GM19468 (cell line): ENCODE data around the gene IGSF3.
"Not testable (repeated sequence)": the region's sequence is repeated elsewhere in the genome, so short reads cannot be mapped to it uniquely, and the experiment has no call there.

Source experiments
- ATAC-seq: cut with Tn5 transposase; IDR thresholded peaks from one replicate; pipeline ENCODE4 v1.9.1; 2021; ENCODE audit warnings: mild to moderate bottlenecking, moderate library complexity, moderate number of reproducible peaks; ENCODE audit not compliant: unreplicated experiment; ENCODE audit errors: extremely low read depth

Gene IGSF3

GRCh38 chr1:116637583-116637982, 29.9 kb downstream of the IGSF3 start:
- ATAC-seq, result not testable (repeated sequence)

- not testable (repeated sequence) for ATAC-seq
Observed at GRCh38 chr1:116636584-116636983, 30.9 kb downstream of the IGSF3 start.

GRCh38 chr1:116634386-116634785, 33.1 kb downstream of the IGSF3 start:
- not testable (repeated sequence) for ATAC-seq

- ATAC-seq, result not testable (repeated sequence)
Observed at GRCh38 chr1:116631996-116632925, 35.3 kb downstream of the IGSF3 start.

DNA sequence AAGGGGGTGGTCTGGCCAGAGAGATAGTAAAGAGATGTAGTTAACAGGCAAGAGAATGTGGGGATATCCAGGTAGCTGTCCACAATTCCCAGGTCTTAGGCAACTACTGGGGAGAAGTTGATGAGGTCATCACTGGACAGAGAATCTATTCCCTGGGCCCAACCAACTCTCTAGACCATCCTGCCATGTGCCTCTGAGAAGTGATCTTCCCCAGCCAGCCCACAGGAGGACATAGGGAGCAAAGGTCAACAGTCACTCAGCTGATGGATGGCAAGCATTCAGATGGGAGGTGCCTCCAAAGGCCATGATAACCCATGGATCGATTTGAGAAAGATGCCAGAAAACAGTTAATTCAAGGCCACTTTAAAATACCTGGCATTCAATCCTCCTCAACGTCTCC, 36.0 kb downstream of the IGSF3 start:
- not testable (repeated sequence) for ATAC-seq

DNA sequence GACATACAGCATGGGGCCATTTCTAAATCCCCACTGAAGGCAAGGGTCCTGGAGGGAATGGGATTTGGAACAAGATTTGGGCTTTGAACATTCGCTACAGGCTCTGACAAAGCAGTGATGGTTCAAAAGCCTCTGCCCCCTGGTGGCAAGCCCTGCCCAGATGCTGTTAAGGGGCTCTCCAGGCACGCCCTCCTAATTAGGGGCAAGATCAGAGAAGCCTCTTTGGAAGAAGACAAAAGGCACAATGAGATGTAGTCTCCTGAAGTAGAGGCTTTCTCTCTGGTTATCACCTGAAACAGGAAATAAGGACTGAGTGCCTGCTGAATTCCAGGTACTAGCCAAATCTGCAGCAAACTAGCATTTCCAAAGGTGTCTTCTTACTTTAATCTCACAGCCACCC, 37.5 kb downstream of the IGSF3 start:
- ATAC-seq, result not testable (repeated sequence)

GRCh38 chr1:116629441-116629840, 38.1 kb downstream of the IGSF3 start:
- not testable (repeated sequence) for ATAC-seq

DNA sequence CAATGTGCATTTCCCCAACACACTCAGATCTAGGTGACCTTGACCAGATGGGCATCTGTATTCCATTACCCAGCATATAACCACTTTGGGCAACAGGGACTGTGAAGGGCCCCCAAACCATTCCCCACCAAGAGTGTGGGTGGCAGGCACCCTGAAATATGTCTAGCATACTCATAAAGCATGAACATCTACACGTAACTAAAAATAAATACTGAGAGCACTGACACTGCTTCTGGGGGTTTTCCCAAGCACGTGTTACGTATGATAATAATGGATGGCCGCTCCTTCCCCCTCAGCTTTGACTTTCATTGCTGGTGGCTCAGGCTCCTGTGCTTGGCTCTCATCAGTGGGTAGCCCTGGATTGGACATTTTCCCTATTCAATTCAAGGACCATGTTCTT, 39.1 kb downstream of the IGSF3 start:
- no peak for ATAC-seq

DNA sequence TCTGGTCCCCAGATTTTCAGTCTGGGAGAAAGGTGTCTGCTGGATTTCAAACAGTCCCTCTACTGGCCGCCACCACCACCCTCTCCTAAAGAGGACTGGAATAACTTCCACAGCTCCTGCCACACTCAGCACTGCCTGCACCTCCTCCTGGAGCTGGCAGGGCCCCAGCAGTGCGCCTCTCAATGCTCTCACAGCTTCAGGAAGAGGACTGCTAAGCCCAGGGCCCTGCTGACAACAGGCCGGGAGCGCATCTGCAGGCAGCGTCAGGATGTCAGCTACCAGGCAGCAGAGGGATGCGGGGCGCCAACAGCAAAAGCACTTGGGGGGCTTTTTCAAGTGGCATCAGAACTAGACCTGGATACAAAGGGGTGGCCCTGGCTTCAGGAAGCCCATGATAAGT, 40.2 kb downstream of the IGSF3 start:
- ATAC-seq, result not testable (repeated sequence)

- ATAC-seq, result not testable (repeated sequence)
Observed at GRCh38 chr1:116626915-116627314, 40.6 kb downstream of the IGSF3 start.

GRCh38 chr1:116625155-116625554, 42.4 kb downstream of the IGSF3 start:
- ATAC-seq, result not testable (repeated sequence)

DNA sequence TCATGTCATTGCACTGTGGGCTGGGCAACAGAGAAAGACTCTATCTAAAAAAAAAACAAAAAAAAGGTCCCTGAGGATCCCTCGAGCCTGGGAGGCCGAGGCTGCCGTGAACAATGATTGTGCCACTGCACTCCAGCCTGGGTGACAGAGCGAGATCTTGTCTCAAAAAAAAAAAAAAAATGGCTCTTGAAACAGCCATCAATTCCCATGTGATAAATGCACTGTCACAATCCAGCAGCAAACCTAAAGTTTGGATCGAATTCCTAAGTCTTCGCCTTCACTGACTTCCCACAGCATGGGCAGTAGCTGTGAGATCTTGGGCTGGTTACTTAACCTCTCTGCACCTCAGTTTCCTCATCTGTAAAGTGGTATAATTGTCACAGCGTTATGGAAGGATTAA, 43.5 kb downstream of the IGSF3 start:
- ATAC-seq, result no peak

GRCh38 chr1:116622496-116622895, 45.0 kb downstream of the IGSF3 start:
- ATAC-seq, result not testable (repeated sequence)

- not testable (repeated sequence) for ATAC-seq
Observed at GRCh38 chr1:116621756-116622155, 45.8 kb downstream of the IGSF3 start.

DNA sequence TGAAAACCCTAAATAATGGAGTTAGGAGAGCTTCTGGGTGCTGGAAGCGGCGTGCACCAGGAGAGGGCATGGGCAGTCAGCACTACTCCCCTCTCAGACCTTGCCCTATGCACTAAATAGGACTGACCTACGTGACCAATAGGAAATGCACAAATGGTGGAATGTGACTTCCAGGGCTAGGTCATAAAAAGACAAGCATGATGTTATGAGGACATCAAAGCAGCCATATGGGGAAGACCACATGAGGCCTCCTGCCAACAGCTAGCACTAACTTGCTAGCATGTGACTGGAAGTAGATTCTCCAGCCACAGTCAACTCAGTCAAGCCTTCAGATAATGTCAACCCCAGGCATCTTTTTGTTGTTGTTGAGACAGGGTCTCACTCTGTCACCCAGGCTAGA, 47.1 kb downstream of the IGSF3 start:
- ATAC-seq, result not testable (repeated sequence)

DNA sequence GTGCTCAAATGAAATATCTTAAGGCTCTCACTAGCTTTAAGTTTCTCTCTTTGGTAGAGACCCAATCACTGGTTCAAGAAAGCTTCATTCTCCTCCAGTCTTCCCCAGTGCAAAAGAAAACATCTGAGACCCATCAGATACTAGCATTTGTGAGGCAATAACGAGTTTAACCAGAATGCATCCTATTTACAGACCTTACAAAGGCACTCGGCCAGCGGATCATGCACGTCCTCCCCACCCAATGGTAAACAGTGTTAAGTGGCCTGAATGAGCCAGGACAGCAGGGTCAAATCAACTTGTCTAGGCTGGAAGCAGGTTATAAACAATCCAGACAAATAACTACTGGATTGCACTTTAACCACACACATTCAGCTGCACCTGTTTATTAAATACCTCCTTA, 48.4 kb downstream of the IGSF3 start:
- ATAC-seq, result not testable (repeated sequence)

DNA sequence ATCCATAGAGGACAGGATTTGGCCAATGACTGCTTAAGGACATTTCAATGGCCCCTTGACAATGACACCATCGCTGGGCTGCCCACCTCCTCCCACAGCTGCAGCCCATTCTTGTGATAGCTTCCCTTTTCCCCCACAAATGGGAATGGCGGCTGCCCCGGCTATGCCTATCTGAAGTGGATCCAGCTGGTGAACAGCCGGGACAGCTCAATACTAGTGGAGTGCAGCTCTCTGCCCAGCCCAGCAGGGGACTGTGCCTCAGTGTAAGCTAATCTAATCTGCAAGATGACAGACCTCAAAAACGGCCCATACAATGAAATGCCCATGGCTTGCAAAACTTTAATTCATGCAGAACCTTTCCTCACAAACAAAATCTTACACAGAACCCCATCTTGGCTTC, 49.7 kb downstream of the IGSF3 start:
- ATAC-seq, result not testable (repeated sequence)

- ATAC-seq, result not testable (repeated sequence)
Observed at GRCh38 chr1:116613825-116614224, 53.7 kb downstream of the IGSF3 start.

DNA sequence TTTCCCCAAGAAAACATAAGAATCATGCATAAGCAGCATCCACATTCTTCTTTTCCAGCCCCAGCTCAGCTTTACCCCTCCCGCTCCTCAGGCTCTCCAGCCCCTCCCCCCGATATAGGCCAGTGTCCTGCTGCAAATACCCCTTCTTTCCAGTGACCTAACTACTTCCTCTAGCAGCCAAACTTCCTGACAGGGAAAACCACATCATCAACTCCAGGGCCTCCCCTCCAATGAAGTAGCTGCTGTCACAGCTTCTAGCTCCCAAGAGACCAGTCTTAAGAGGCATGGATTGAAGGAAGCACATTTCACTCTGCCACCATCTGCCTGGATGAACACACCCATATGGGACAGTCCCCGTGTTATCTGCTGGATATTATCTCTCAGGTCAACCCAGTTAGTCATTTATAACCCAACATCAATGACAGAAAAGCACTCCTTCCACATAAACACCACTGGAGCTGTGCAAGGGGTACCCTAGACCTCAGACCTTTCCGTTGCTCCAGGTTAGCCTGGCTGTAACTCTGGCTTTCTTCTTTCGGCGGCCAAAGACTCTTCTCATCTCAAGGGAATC, 57.6 kb downstream of the IGSF3 start:
- not testable (repeated sequence) for ATAC-seq

DNA sequence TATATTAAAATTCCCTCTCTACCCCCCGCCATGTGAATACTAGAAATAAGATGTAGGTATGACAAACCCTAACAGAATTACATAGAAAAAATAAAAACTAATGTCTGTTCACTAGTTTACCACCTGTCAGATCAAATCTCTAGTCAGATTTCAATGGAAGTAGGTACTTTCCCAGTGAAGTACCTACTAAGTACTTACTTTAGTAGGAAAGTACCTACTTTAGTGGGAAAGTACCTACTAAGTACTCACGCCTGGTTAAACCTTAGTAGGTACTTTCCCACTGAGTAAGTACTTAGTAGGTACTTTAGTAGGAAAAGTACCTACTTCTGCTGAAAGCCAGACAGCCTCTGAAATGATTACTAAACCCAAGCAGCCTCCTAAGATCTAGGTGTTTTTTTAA, 58.7 kb downstream of the IGSF3 start:
- ATAC-seq, result not testable (repeated sequence)

DNA sequence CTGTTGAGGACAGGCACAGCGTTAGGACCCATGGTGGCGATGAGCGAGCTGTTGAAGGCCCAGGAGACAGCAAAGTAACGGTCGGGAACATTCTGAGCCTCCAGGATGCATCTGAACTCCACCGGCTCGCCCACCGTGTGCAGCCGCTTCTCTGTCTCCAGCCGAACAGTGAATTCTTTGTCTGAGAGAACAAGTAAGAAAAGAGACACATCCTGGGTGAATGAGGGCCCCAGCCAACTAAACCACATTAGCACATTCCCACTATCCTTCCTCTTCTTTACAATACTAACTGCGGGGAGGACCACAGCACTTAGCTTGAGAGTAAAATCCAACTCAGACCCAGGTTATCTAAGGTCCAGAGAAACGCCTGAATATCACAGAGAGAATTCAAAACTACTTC, 59.4 kb downstream of the IGSF3 start:
- not testable (repeated sequence) for ATAC-seq
